ENCODE data around the gene LTB.

The LTB gene

GRCh38 chr6:31582230-31582643 is at the start of gene LTB:
Gene LTB (minus strand): TSS chr6:31582424. CDS start chr6:31582417, 7 bp downstream.
- DNase-seq = no peak

GRCh38 chr6:31631681-31632278 is 49.6 kb upstream of the LTB start:
- no peak for DNase-seq

GRCh38 chr6:31631209-31631608 is 49.0 kb upstream of the LTB start:
- no peak for DNase-seq

- no peak for DNase-seq
Measured at GRCh38 chr6:31630177-31630934, 48.1 kb upstream of the LTB start.

GRCh38 chr6:31629014-31629413 is 46.8 kb upstream of the LTB start:
- no peak for DNase-seq

- DNase-seq = no peak
Measured at GRCh38 chr6:31627690-31628287, 45.6 kb upstream of the LTB start.

GRCh38 chr6:31626952-31627351 is 44.7 kb upstream of the LTB start:
- no peak for DNase-seq

GRCh38 chr6:31624070-31624469 is 41.8 kb upstream of the LTB start:
- DNase-seq = no peak

- no peak for DNase-seq
Measured at GRCh38 chr6:31622684-31623091, 40.5 kb upstream of the LTB start.

- no peak for DNase-seq
Measured at GRCh38 chr6:31621991-31622390, 39.8 kb upstream of the LTB start.

GRCh38 chr6:31621320-31621939 is 39.2 kb upstream of the LTB start:
- no peak for DNase-seq

GRCh38 chr6:31620586-31621319 is 38.5 kb upstream of the LTB start, which contains the start of gene PRRC2A:
Gene PRRC2A (plus strand): TSS chr6:31620715. CDS start chr6:31622790, 2,075 bp downstream.
- peak; percentile 94 for DNase-seq

GRCh38 chr6:31619805-31620585 is 37.8 kb upstream of the LTB start:
- DNase-seq = peak; percentile 93

- DNase-seq = no peak
Measured at GRCh38 chr6:31617010-31617409, 34.8 kb upstream of the LTB start.

GRCh38 chr6:31615748-31616147 is 33.5 kb upstream of the LTB start:
- DNase-seq = peak; percentile 28

- no peak for DNase-seq
Measured at GRCh38 chr6:31614684-31615578, 32.7 kb upstream of the LTB start, which contains the start of gene AIF1. Gene AIF1 (plus strand): TSS chr6:31615234. CDS start chr6:31615330, 96 bp downstream.

- no peak for DNase-seq
Measured at GRCh38 chr6:31614075-31614619, 31.9 kb upstream of the LTB start.

GRCh38 chr6:31610968-31611367 is 28.7 kb upstream of the LTB start:
- DNase-seq = no peak

- no peak for DNase-seq
Measured at GRCh38 chr6:31609519-31610406, 27.5 kb upstream of the LTB start.
